HL-60 (cell line): ENCODE results near the gene TMEM213.

Experiments
- CTCF ChIP-seq: IDR thresholded peaks from one replicate; pipeline ENCODE4 v1.5.1; 2011; ENCODE audit warnings: low read length, control low read depth, inconsistent platforms; ENCODE audit not compliant: insufficient read depth
- POLR2AphosphoS5 ChIP-seq: IDR thresholded peaks from 2 replicates; pipeline ENCODE4 v1.6.1; 2012; ENCODE audit warnings: low read depth
- REST ChIP-seq: IDR thresholded peaks from 2 replicates; pipeline ENCODE4 v1.6.1; 2012; ENCODE audit warnings: low read depth; ENCODE audit not compliant: insufficient replicate concordance
- SPI1 ChIP-seq: IDR thresholded peaks from 2 replicates; pipeline ENCODE4 v1.6.1; 2012; ENCODE audit warnings: low read depth, mild to moderate bottlenecking, borderline replicate concordance

- TF ChIP-seq CTCF (no peak), SPI1 (no peak), POLR2AphosphoS5 (no peak), REST (no peak)
Observed at GRCh38 chr7:138813945-138814344, 16.2 kb downstream of the TMEM213 start.
